Stimulated activated CD4-positive, alpha-beta T cell treated with anti-CD3 and anti-CD28 coated beads, TNF-alpha, amount 100 ng/mL, for 1 hour (primary cell): ENCODE data around the gene GPX2.

ENCODE experiments used
- DNase-seq, 3 donors: peaks; one replicate each; pipeline ENCODE4 v3.0.0-alpha.2; 2020; ENCODE audit warnings: low read depth in 3 of 3, low spot score in 1 of 3

Gene GPX2

DNA sequence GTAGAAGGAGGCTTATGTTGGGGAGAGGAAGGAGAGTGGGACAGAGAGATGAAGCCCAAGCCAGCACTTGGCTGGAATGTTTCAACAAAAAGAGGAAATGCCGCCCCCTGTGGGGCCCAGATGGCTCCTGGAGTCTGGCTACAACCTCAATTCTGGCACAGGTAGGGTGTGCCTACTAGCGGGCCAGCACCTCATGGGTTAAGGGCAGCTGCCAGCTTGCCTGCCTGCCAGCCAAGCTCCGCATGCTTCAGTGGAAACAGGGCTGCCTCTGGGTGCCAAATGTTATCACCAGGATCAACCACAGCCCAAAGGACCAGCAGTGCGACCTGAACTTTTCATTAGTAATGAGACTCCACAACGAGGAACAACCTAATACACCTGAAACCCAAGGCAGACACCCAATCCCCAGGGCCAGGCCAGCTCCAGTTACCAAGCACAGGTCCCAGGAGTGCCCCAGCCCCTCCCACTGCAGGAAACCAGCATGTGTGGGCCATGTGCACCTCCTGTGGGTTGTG is 18.3 kb upstream of the GPX2 start:
- no peak for DNase-seq

DNA sequence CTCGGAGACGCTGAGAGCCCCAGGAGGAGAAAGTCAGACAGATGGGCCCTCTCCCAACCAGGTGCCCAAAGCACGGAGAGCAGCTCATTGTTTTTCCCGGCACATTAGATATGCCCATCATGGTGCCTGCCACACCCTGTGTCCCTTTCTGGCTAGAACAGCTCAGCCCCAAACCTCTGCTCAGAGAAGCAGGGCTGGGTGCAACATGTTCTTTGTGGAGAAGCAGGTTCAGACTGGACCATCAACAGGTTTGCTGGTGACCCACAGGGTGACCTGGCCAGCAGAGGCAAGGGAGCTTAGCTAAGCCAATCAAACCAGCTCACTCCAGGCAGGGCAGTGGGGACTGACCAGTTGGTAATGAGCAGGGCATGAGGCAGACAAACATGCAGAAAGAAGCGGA is 16.2 kb upstream of the GPX2 start:
- no peak for DNase-seq

DNA sequence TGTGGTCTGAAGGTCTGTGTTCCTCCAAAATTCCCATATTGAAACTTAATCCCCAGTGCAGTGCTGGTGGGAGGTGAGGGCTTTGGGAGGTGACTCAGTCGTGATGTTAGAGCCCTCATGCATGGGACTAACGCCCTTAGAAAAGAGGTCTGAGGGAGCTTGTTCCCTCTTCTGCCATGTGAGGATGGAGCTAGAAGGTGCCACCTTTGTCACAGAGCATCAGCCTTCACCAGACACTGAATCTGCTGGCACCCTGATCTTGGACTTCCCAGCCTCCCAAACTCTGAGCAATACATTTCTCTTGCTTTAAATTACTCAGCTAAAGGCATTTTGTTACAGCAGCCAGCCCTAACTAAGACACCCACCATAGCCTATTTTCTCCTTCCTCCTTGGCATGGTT is 15.7 kb upstream of the GPX2 start:
- no peak for DNase-seq

- DNase-seq = no peak
Measured at GRCh38 chr14:64956697-64957406, 14.3 kb upstream of the GPX2 start.

DNA sequence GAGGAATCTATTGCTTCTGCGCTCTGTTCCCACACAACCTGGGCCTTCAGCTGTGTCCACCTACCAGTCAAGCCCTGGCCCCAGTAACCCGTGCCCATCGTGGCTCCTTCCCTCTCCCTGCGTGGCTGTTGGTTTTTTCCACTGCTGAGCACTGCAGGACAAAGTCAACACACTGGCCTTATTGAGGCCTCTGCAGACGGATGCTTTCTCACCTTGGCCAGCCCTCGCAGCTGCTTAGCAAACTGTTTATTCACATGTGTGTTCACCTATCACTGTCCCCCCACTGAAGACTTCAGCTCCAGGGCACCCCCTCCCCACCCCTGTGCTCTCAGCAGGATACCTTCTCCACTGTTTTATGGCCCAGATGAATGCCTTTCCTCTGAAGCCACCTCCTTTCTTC is 12.8 kb upstream of the GPX2 start:
- no peak for DNase-seq

DNA sequence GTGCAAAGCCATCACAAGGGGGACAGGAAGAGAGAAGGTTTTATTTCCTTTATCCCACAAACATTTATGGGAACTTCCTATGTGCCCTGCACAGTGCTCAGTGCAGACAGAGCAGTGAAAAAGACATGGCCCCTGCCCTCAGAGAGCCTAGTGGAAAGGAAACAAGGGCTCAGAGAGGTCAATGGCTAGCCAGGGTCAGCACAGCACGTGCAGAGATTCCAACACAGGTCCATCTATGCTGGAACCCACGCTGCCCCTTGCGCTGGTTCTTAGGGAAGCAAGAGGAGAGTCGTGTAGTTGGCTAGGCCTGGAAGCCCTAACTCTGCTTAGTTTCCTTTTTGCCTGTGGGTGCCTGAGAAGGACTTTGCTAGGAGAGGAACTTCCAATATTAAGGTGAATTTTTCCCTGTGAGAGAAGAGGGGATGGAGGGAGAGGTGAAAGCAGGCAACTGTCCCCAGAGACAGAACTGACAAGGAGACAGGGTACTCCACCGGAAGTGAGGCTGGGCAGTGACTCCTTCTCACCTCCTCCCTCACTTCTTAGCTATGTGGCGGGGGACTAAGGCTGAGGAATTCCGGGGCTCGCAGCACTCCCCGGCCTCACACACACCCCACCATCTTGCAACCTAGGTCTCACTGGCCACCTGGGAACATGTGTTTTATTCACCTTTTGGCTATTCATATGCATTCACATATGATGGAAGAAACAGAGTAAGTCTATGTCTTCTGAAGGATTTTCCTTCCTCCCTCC is 12.1 kb upstream of the GPX2 start:
- no peak for DNase-seq

GRCh38 chr14:64953661-64954060 is 11.1 kb upstream of the GPX2 start:
- no peak for DNase-seq

DNA sequence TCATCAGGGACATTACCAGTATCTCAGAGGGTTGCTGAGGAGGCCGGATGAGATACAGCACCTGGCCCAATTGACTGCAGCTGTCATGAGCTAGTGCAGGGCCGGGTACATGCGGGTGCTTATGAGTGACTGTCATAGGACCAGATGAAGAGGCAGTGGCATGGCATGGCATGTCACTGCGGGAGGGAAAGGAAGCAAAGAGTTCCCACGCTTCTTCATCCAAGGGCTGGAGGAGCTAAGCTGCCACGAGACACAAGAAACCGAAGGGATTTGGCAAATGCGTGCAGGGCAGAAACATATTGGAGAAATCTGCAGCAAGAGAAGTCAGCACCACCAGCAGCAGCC is 10.7 kb upstream of the GPX2 start:
- DNase-seq = no peak

GRCh38 chr14:64952598-64953309 is 10.2 kb upstream of the GPX2 start:
- DNase-seq = no peak

DNA sequence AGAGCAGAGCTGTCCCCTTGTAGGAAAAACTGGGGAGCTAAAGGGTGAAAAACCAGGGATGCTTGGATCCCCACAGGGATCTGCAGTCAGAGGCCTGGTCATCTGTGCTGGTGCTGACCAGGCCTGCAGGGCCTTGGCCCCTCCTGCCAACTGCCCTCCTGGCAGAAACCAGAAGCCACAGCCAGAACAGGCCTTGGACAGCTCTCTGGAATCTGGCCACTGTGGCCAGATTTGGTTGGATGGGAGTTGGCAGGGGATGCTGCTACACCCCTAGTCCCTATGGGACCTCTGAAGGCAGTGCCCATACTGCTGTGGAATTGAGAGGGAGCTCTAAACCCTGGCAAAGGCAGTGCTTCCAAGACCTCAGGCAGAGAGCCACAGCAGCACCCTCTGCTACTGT is 9.2 kb upstream of the GPX2 start:
- no peak for DNase-seq

DNA sequence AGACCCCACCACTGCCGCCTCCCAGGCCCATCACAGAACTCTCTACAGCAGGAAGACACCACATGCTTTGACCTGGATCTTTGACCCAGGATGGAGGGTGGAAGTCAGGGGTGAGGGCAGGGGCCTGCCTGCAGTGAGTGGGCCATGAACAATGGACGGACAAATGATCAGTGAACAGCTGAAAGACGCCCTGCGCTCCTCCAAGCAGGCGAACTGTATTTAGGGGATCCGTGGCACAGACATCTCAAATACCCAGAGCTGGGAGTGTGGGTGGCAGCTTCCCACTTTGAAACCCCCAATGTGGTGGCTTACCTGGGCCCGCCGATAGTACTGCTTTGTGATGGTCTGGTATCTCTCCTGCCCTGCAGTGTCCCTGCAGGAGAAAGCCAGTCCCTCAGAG is 8.7 kb upstream of the GPX2 start:
- DNase-seq = no peak

DNA sequence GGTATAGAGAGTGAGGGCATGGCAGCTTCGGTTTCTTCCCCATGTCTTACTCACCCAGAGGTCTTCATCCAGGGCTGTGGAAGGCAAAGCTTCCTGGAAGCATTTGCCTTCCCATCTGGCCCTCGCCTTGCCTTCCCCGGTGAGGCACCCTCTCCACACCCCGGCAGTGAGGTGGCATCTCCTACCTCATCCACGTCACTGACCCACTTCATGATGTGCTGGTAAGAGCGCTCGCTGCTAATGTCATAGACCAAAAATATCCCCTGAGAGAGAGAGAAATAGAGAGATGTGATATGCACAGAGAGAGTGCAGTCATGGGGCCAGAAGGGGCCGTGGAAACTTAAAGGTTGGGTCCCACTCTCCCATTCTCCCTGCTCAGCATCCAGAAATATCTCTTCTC is 8.3 kb upstream of the GPX2 start:
- DNase-seq = no peak

- DNase-seq = no peak
Measured at GRCh38 chr14:64948612-64949210, 6.2 kb upstream of the GPX2 start.

DNA sequence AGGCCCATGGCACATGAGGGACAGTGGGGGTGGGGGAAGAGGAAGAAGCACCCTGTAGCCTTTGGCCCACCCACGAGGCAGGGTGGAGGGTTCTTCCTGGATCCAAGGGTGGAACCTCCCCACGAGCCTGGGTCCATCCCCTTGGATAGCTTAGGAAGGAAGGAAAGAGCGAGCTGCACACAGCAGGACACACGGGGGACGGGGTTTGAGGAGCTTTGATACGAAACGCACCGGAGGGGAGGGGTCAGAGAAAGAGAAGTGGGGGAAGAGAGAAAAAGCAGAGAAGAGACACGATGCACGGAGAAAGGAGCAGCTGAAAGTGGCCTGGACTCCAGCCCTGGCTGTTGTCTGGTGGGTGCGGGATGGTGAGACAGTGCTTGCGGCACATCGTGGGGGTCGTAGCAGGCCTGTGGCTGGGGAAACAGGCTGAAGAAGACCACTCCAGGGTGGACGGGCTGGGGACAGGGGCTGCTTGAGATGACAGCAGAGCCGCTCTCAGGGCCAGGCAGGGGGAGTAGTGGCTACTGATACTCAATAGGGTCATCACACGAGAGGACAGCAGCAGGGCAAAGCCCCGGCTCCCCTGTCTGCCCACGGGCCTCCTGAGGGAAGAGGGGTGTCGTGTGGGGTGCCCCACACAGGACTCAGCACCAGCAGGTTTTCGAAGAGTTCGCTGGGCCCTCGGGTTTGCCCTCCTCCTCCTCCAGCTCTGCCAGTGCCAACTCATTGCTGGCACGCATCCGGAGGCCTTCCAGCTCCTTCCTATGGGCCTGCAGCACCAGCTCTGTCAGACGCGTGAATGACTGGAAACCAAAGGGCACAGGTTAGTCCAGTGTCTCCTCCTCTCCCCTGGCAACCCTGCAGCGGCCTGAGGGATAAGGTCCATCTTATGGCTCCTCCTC is 5.4 kb upstream of the GPX2 start:
- DNase-seq = no peak

- no peak for DNase-seq
Measured at GRCh38 chr14:64946310-64947045, 3.9 kb upstream of the GPX2 start.

- DNase-seq = no peak
Measured at GRCh38 chr14:64945431-64946178, 3.1 kb upstream of the GPX2 start.

- no peak for DNase-seq
Measured at GRCh38 chr14:64944861-64945260, 2.3 kb upstream of the GPX2 start.

GRCh38 chr14:64944041-64944440 is 1.5 kb upstream of the GPX2 start:
- no peak for DNase-seq

DNA sequence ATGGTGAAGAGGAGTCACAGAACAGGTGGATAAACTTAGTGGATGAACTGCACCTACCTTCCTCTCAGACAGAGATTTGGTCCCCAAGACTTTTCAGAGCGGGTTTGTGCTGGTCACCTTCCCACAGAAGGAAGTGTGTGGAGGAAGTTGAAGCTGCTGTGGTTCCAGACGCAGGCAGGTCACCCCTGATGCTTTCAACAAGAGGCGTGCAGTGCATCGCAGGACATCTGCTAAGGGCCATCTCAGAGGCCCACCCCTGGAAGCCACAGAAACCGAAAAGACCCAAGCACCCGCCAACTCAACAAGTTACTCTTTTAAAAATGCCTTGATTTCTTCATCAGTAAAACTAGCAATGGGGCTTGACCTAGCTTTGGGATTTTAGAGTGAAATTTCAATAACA is 1.0 kb upstream of the GPX2 start:
- DNase-seq = no peak
